ENCODE measurements around the gene PALS1. TPM values are rescaled to one million over a fixed set of nuclear protein-coding genes. Genes with fewer than 3 reads are reported as not detected.

Gene PALS1
- total RNA-seq: 22.9 and 26.4 TPM in 2 replicates

DNA sequence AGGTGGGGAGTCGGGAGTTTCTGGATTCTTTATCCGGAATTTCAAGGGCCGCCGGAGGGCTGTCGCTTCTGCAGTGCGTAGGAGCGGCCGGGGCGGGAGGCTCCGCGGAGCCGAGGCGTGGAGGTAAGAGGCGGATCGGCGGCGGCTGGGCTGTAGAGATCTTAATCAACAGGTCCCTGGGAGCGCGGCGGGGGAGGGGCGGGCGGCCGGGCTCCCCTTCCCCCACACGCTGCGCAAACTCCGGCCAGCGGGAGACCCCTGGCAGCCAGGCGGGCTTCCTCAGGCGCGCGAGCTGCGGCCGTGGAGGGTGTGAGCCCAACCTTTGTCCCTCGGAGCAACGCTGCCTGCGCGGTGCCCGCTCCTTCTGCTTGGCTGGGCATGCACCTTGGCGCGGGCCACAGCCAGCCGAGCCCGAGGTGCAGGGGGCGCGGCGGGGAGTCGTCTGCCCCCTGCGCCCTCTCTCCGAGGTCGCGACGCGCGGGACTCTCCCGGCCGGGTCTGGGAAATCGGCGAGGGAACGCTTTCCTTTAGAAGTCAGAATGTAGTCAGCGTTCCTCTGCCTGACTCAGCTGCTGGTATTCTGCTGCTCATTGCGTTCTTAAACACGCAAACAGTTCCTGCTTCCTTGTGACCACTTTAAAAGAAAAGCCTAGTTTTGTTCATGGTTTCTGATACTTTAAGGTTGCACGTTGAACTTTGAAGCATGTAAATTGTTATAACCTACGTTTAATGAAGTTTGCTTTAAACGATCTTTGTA, at the start of gene PALS1:
Gene PALS1, plus strand, starts transcription at position 25 of the 757 bp plus-strand sequence. CDS start 37,736 bp downstream, outside the sequence.
- TF ChIP-seq, protein P1, sequence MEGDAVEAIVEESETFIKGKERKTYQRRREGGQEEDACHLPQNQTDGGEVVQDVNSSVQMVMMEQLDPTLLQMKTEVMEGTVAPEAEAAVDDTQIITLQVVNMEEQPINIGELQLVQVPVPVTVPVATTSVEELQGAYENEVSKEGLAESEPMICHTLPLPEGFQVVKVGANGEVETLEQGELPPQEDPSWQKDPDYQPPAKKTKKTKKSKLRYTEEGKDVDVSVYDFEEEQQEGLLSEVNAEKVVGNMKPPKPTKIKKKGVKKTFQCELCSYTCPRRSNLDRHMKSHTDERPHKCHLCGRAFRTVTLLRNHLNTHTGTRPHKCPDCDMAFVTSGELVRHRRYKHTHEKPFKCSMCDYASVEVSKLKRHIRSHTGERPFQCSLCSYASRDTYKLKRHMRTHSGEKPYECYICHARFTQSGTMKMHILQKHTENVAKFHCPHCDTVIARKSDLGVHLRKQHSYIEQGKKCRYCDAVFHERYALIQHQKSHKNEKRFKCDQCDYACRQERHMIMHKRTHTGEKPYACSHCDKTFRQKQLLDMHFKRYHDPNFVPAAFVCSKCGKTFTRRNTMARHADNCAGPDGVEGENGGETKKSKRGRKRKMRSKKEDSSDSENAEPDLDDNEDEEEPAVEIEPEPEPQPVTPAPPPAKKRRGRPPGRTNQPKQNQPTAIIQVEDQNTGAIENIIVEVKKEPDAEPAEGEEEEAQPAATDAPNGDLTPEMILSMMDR (conservative IDR thresholded peaks at IDR 0.05; ENCODE audit: low read depth, low read length): no peak
- peak within 1 kb of the TSS; percentile 83 for H3K4me3 ChIP-seq (ENCODE audit: low read depth, low read length)
- peak; percentile 70 for DNase-seq (ENCODE audit: low read depth)

DNA sequence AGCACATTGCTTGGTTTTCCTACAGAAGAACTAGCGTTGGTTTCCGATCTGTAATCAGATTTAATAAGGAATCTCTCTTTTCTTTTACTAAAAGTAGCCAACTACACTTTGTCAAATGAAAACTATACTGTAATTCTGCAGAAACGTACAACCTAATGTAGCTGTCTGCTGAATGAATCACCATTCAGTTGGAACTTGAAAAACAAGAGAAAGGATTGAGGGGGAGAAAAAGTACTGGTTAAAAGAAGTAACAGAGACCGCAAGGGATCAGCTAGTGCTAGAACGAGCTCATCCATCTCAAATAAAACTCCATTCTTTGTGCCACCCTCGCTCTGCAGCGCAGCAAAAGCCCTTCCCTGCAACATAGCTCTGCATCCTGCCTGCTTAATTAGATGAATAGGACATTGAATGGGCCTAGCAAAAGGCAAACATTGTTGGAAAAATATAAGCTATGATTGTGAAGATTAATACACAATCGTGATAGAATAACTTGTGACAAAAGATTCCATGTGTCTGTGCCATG, 49.4 kb upstream of the PALS1 start:
- no peak for DNase-seq (ENCODE audit: low read depth)
- no peak overlapping the region for H3K4me3 ChIP-seq (ENCODE audit: low read depth, low read length)
- TF ChIP-seq, protein P1 (conservative IDR thresholded peaks at IDR 0.05; ENCODE audit: low read depth, low read length): no peak

DNA sequence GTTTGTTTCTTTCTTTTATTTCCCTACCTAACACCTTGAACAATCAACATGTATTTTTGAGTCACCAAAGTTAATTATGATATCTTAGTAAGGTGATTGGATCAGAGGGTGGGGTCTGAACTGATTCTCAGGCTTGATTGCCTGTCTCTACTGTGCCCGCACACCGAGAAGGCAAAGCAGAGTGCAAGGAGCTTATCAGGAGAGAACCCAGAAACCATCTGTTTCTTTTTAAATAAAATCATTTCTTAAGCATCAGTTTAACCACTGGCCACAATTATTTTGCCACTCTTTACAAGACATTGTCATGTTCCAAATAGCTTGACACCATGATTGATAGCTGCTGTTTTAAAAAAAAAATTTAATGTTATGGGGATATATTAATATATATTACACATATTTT, 48.9 kb upstream of the PALS1 start:
- TF ChIP-seq, protein P1 (conservative IDR thresholded peaks at IDR 0.05; ENCODE audit: low read depth, low read length): no peak
- no peak overlapping the region for H3K4me3 ChIP-seq (ENCODE audit: low read depth, low read length)
- DNase-seq (ENCODE audit: low read depth): no peak

- TF ChIP-seq, protein P1 (conservative IDR thresholded peaks at IDR 0.05; ENCODE audit: low read depth, low read length): no peak
Measured at GRCh38 chr14:67195279-67195678, 46.0 kb upstream of the PALS1 start.

GRCh38 chr14:67199016-67199415, 42.2 kb upstream of the PALS1 start:
- H3K4me3 ChIP-seq (ENCODE audit: low read depth, low read length): no peak overlapping the region
- no peak for DNase-seq (ENCODE audit: low read depth)
- TF ChIP-seq, protein P1 (conservative IDR thresholded peaks at IDR 0.05; ENCODE audit: low read depth, low read length): no peak

More at GRCh38 chr14:67195279-67195678, 46.0 kb upstream of the PALS1 start:
- no peak for DNase-seq (ENCODE audit: low read depth)
- no peak overlapping the region for H3K4me3 ChIP-seq (ENCODE audit: low read depth, low read length)

GRCh38 chr14:67207810-67208209, 33.4 kb upstream of the PALS1 start:
- TF ChIP-seq, protein P1 (conservative IDR thresholded peaks at IDR 0.05; ENCODE audit: low read depth, low read length): no peak
- no peak overlapping the region for H3K4me3 ChIP-seq (ENCODE audit: low read depth, low read length)
- DNase-seq (ENCODE audit: low read depth): no peak

All from epithelial cell of proximal tubule (primary cell).